ENCODE data around the gene CTBP2.

DNA sequence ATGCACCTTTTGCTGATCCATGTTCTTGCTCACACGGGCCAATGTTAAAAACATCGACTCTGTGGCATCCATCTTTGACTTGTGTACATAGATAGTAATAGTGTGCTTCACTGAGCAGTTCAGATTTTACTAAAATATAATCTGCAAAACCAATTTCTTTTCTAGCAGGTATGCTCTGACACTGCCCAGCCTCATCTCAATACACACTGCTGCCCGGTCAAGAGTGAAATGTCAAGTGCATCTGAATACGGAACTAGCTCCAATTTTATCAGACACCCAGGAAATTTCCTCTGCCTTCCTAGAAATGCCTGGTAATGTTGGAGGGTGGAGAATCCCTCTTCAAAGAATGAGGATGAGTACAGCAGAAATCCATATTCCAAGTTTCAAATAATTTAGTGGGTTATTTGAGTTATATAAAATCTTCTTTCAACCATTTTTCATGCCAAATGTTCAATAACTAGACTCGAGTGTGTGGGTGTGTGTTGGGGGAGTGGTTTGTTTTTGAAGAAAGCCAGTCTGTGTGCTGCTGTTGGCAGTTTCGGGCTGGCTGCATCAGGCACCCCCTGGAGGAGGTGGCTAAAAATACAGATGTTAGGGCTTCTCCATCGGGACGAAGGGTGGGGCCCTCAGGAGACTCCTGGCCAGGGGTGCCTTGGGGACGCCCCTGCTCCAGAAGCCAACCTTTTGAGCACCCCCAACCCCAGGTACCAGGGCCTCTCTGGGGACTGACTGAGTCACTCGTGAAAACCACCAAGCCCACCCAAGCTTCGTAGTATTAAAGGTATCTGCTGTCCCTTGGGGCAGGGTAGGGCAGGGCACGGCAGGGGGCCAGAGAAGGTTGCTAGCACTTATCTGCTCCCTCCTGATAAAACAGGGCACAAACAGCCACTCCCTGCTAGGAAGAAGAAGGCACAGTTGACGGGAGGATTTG lies 15.4 kb downstream of the CTBP2 start:
- TF ChIP-seq, protein P1, sequence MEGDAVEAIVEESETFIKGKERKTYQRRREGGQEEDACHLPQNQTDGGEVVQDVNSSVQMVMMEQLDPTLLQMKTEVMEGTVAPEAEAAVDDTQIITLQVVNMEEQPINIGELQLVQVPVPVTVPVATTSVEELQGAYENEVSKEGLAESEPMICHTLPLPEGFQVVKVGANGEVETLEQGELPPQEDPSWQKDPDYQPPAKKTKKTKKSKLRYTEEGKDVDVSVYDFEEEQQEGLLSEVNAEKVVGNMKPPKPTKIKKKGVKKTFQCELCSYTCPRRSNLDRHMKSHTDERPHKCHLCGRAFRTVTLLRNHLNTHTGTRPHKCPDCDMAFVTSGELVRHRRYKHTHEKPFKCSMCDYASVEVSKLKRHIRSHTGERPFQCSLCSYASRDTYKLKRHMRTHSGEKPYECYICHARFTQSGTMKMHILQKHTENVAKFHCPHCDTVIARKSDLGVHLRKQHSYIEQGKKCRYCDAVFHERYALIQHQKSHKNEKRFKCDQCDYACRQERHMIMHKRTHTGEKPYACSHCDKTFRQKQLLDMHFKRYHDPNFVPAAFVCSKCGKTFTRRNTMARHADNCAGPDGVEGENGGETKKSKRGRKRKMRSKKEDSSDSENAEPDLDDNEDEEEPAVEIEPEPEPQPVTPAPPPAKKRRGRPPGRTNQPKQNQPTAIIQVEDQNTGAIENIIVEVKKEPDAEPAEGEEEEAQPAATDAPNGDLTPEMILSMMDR (IDR thresholded peaks at IDR 0.05) = no peak; the same call in 1 of the 2 replicates
- no peak for TF ChIP-seq POLR2AphosphoS5 (IDR thresholded peaks at IDR 0.05; ENCODE audit: low read depth, low read length)

Data from Panc1 (cell line).